ENCODE measurements around the gene CYFIP2.

The CYFIP2 gene

DNA sequence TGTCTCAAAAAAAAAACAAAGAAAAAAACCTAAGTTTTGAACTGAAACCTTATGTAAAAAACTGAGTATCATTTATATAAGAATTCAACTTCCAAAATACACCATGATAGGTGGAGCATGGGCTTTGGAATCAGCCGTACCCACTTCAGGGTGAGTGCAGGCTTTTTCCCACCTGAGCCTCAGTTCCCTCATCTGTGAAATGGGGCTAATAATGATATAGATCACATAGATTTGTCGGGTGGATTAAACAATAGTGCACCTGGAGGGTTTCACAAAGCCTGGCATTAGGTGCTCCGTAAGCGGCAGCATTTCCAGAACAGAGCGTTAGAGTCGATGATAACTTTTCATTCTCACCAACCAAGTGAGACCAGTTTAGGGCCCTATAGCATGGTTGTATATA, 91.9 kb downstream of the CYFIP2 start:
- Mint-ChIP-seq H3K27ac (peak overlapping the region; percentile 11), H3K4me1 (peaks cover 3% of the 10 kb centered on the region), H3K4me3 (no peak overlapping the region), H3K36me3 (peaks cover 50% of the 10 kb centered on the region), H3K27me3 (no peaks in the 10 kb centered on the region), H3K9me3 (no peaks in the 10 kb centered on the region)
- ATAC-seq (ENCODE audit: low read depth) (no peak), DNase-seq (ENCODE audit: low spot score in 2 of 2) (no peak)

DNA sequence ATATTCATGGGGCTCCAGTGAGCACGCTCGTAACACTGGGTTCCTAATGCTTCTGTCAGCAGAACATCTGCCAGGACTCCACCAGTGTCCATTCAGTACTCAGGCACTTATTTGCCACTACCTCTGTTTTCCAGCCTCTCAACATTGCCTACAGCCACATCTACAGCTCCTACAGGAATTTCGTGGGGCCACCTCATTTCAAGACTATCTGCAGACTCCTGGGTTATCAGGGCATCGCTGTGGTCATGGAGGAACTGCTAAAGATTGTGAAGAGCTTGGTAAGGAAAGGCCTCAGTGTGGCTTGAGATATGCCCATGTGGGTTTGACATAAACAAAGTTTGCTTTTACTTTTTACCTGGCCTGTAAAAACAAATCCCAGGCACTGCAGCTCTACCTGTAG, 92.9 kb downstream of the CYFIP2 start:
- H3K4me3 Mint-ChIP-seq: no peak overlapping the region
- H3K36me3 Mint-ChIP-seq: peaks cover 52% of the 10 kb centered on the region
- no peaks in the 10 kb centered on the region for H3K27me3 Mint-ChIP-seq
- H3K27ac Mint-ChIP-seq: no peak overlapping the region
- H3K4me1 Mint-ChIP-seq: peaks cover 5% of the 10 kb centered on the region
- H3K9me3 Mint-ChIP-seq: no peaks in the 10 kb centered on the region
- no peak for DNase-seq (ENCODE audit: low spot score in 2 of 2)
- no peak for ATAC-seq (ENCODE audit: low read depth)

DNA sequence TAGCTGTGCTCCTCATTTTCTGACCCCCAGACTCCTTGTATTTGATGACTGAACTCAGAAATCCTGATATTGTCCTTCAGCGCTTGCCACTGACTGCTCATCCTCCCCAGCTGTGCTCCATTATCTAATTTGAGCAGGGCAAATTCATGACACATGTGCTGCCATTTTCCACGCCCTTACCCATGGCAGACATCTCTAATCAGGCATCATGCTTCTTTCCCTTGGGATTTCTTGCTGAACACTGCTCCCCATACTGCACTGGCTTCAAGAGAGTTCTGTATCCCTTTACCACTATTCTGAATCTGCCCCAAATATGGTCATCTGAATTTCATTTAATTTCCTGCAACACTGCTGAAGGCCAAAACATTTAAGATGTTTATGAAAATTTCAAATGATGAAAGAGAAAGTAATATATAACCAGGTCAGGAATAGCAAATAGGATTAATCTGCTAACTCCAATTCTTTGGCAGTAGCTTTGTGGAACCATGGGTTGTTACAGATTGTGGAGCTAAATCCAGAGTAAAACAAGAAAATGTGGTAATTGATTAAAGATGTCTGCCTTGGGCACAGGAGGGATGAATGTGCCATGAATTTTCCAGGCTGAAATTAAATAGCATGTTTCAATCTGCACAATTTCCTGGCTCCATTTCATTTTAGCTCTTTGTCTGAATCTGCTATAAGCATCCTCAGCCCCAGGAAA, 93.6 kb downstream of the CYFIP2 start:
- H3K27me3 Mint-ChIP-seq: no peaks in the 10 kb centered on the region
- H3K36me3 Mint-ChIP-seq: peaks cover 57% of the 10 kb centered on the region
- no peak for ATAC-seq (ENCODE audit: low read depth)

DNA sequence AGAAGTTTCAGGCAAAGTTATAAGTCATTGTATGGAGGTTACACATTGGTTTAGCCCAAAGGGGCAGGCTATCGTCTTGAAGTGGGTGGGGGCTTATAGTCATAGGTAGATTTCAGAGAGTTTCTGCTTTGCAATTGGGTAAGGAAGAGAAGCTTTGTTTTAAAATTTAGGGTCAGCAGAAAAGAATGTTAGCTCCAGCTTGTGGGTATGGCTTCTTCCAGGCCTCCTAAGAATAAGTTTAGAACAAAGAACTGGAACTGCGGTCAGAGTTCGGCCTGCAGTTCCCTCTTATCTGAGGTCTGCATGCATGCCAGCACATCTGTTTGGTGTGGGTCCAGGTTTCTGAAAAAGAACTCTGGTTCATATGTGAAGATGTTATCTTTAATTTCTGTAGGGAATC, 96.1 kb downstream of the CYFIP2 start:
- H3K36me3 Mint-ChIP-seq: peaks cover 51% of the 10 kb centered on the region
- DNase-seq (ENCODE audit: low spot score in 2 of 2) (no peak), ATAC-seq (ENCODE audit: low read depth) (no peak)
- no peaks in the 10 kb centered on the region for H3K27me3 Mint-ChIP-seq
- peaks cover 2% of the 10 kb centered on the region for H3K4me1 Mint-ChIP-seq
- H3K9me3 Mint-ChIP-seq: no peaks in the 10 kb centered on the region
- no peak overlapping the region for H3K4me3 Mint-ChIP-seq
- peak overlapping the region; percentile 49 for H3K27ac Mint-ChIP-seq

More for the DNA sequence above, 93.6 kb downstream of the CYFIP2 start:
- peaks cover 5% of the 10 kb centered on the region for H3K4me1 Mint-ChIP-seq
- peak overlapping the region; percentile 56 for H3K27ac Mint-ChIP-seq
- no peak overlapping the region for H3K4me3 Mint-ChIP-seq
- no peaks in the 10 kb centered on the region for H3K9me3 Mint-ChIP-seq
- no peak for DNase-seq (ENCODE audit: low spot score in 2 of 2)

DNA sequence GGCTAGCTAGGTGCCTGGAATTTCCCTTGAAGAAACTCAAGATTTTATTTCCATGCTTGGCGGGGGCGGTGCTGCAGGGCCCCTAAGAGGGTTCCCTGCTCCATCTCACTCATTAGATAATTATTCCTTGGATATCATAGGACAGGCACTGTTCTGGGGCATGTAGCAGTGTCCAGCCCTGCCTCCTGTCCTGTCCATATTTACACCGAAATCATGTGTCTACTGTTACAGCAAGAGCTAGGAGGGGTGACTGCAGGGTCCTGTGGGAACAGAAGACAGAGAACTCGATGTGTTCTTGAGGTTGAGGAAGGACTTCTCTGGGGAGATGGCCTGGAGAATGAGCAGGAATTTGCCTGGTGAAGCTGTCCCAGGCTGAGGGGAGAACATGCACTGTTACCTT, 96.6 kb downstream of the CYFIP2 start:
- peaks cover 2% of the 10 kb centered on the region for H3K4me1 Mint-ChIP-seq
- ATAC-seq (ENCODE audit: low read depth): no peak

DNA sequence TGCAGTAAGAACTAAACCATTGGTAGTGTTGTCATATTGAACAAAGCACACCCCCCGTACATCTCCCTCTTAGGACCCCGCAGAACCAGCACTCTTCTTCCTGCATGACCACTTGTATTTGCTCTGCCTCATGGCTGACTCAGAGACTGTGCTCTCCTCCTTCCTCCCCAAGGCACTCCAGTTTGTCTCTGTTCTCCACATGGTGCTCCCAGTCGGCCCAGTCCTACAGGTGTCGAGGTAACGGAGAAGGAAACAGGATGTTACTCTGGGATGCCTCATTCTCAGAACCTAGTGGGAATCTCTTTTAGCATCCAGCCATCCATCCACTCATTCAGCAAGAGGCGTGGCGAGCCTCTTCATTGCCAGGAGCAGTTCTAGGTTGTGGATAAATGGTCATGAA, 97.1 kb downstream of the CYFIP2 start:
- Mint-ChIP-seq H3K9me3 (no peaks in the 10 kb centered on the region), H3K27me3 (no peaks in the 10 kb centered on the region), H3K4me1 (peaks cover 2% of the 10 kb centered on the region), H3K36me3 (peaks cover 50% of the 10 kb centered on the region), H3K27ac (peak overlapping the region; percentile 66), H3K4me3 (no peak overlapping the region)
- ATAC-seq (ENCODE audit: low read depth) (no peak), DNase-seq (ENCODE audit: low spot score in 2 of 2) (no peak)

More for the DNA sequence above, 96.6 kb downstream of the CYFIP2 start:
- H3K36me3 Mint-ChIP-seq: peaks cover 50% of the 10 kb centered on the region
- no peak overlapping the region for H3K4me3 Mint-ChIP-seq
- no peaks in the 10 kb centered on the region for H3K9me3 Mint-ChIP-seq
- H3K27ac Mint-ChIP-seq: peak overlapping the region; percentile 66
- H3K27me3 Mint-ChIP-seq: no peaks in the 10 kb centered on the region
- DNase-seq (ENCODE audit: low spot score in 2 of 2): no peak

DNA sequence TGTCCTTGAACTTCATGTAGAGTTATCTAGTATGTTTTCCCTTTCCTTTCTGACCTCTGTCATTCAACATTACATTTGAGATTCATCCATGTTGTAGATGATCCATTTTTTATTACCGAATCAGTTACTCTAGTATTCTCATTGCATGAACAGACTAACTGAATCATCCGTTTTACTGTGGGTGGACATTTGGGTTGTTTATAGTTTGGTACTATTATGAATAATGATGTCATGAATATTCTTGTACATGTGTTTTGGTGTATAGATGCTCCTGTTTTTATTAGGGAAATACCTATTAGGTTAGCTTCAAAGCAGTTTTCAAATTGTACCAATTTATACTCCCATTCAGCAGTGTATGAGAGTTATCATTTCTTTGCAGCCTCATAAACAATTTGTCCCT, 99.8 kb downstream of the CYFIP2 start:
- Mint-ChIP-seq H3K9me3 (no peaks in the 10 kb centered on the region), H3K4me3 (no peak overlapping the region), H3K36me3 (peaks cover 41% of the 10 kb centered on the region), H3K4me1 (peaks cover 2% of the 10 kb centered on the region), H3K27me3 (no peaks in the 10 kb centered on the region), H3K27ac (no peak overlapping the region)
- DNase-seq (ENCODE audit: low spot score in 2 of 2) (no peak), ATAC-seq (ENCODE audit: low read depth) (no peak)

DNA sequence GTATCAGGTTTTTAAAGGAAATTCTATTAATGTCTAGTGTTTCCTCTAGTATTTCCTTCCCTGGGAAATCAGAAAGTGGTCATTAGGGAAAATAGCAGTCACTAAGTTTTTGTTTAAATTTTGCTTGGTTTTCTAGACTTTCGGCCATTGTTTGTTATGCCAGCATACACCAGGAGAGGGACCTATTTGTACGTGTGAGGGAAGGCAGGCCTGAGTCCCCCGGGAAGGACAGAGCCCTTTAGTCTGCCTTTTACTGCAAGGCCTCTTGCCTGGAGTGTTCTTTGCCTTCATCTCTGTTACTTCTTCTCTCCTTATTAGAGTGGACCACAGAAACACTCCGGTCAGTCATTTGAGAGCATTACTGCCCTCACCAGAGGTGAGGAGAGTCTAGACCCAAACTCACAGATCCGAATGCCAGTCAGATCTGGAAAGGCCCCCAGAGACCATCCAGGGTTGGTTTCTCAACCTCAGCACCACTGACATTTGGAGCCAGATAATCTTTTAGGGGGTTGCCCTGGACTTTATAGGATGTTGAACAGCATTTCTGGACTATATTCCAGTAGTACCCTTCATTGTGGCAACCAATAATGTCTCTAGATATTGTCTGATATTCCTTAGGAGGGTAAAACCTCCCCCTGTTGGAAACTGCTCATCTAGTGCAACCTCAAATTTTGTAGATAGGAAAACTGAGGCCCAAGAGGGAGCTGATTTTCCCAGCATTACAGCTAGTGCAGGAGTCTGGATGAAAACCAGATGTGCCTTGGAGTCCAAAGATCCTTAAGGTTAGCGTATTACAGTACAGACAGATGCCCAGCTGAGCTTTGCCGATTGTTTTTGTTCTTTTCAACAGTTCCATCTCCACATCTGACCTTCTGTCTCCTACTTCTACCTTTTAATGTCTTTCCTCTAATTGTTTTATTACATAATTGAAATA, 101.1 kb downstream of the CYFIP2 start:
- Mint-ChIP-seq H3K4me3 (no peak overlapping the region), H3K36me3 (peaks cover 35% of the 10 kb centered on the region), H3K27me3 (no peaks in the 10 kb centered on the region), H3K9me3 (no peaks in the 10 kb centered on the region), H3K4me1 (peaks cover 2% of the 10 kb centered on the region), H3K27ac (peak overlapping the region; percentile 42)
- no peak for DNase-seq (ENCODE audit: low spot score in 2 of 2)
- ATAC-seq (ENCODE audit: low read depth): peak; percentile 34

DNA sequence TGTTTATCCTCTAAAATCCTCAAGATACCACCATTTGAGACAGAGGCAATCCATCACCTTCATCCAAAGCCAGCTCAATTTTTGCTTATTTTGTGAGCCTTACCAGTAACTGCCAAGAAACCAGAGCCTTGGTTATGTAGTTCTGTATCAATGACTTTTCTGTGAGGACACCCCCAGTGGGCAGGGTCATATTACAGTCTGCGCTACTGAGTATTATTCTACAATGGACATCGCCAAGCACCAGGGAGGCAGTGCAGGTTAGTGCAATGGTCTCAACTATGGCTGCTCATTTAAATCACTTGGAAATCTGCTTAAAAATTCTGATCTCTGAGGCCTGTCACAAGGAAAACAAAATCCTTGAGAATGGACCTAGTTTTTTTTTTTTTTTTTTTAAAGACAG, 103.6 kb downstream of the CYFIP2 start:
- peaks cover 29% of the 10 kb centered on the region for H3K36me3 Mint-ChIP-seq
- no peak for ATAC-seq (ENCODE audit: low read depth)
- no peak for DNase-seq (ENCODE audit: low spot score in 2 of 2)
- H3K4me3 Mint-ChIP-seq: no peak overlapping the region
- H3K27ac Mint-ChIP-seq: peak overlapping the region; percentile 74
- no peaks in the 10 kb centered on the region for H3K27me3 Mint-ChIP-seq
- no peaks in the 10 kb centered on the region for H3K4me1 Mint-ChIP-seq
- no peaks in the 10 kb centered on the region for H3K9me3 Mint-ChIP-seq

DNA sequence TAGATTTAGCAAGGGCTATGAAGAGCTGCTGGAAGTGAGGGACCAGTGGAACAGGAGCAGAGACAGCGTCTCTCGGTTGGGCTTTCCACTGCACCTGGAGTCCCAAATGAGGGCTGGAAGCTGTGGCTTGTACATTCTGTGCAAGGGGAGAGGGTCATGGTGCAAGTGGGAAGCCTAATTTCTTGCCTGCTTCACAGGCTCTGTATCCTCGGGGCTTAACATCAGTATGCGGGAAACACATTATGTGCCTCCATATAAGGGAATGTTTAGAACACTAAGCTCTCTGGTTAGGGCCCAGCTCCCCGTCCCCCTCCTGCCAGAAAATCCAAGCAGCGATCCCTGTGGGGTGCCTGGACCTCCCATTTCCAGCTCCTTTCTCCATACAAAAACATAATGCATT, 105.0 kb downstream of the CYFIP2 start:
- H3K27me3 Mint-ChIP-seq: no peaks in the 10 kb centered on the region
- DNase-seq (ENCODE audit: low spot score in 2 of 2): no peak
- peaks cover 28% of the 10 kb centered on the region for H3K36me3 Mint-ChIP-seq
- peak overlapping the region; percentile 64 for H3K27ac Mint-ChIP-seq
- no peak overlapping the region for H3K4me3 Mint-ChIP-seq
- ATAC-seq (ENCODE audit: low read depth): no peak
- H3K9me3 Mint-ChIP-seq: no peaks in the 10 kb centered on the region
- peaks cover under 1% of the 10 kb centered on the region for H3K4me1 Mint-ChIP-seq

DNA sequence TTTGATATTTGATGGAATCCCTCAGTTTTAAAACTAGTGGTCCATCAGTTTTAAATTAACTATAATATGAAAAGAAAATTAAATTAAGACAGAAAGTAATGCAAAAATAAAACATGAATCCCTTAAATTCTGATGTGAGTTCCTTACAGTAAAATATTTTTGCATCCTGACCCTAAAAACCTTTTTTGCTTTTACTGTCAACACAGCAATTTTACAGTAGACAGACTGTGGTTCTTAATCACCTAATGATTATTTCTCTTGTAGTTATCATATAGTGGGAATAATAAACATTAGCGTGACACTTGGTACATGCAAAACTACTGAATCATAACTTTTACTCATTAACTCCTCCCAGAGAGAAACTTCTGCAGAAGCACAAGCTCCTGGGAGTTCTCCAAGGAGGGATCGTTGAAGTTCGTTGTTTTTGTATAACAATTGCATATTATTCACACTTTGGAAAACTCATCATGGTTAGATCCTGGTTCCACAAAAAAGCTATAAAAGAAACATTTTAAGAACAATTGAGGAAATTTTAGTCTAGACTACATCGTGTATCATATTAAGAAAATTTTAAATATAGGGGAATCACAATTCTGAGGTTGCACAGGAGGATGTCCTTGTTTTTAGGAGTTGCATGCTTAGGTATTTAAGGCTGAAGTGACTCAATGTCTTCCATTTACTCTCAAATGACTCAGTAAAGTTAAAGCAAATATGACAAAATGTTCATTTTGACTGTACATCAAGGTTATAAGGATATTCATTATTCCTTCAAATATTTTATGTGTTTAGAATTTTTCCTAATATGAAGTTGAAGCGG, 105.9 kb downstream of the CYFIP2 start:
- ATAC-seq (ENCODE audit: low read depth) (no peak), DNase-seq (ENCODE audit: low spot score in 2 of 2) (no peak)
- Mint-ChIP-seq H3K4me1 (peaks cover 3% of the 10 kb centered on the region), H3K27me3 (no peaks in the 10 kb centered on the region), H3K27ac (no peak overlapping the region), H3K36me3 (peaks cover 31% of the 10 kb centered on the region), H3K4me3 (no peak overlapping the region), H3K9me3 (no peaks in the 10 kb centered on the region)

DNA sequence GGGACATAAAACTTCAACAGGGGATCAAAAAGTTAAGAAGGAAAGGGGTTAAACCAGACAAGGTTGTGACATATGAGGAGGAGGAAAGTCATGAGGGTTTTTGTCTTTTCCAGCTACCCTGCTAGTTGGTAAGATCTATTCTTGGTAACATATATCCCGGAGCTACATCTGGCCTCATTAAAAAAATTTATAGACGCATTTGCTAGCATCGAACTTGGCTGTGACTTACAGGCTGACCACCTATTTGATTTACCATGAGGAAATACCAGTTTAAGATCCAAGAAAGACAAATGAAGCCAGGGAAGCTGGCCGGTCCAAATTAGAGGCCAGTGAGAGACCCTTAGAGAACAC, 106.5 kb downstream of the CYFIP2 start:
- Mint-ChIP-seq H3K4me3 (no peak overlapping the region), H3K4me1 (peaks cover 6% of the 10 kb centered on the region), H3K27me3 (no peaks in the 10 kb centered on the region), H3K9me3 (no peaks in the 10 kb centered on the region), H3K27ac (peak overlapping the region; percentile 18), H3K36me3 (peaks cover 37% of the 10 kb centered on the region)
- no peak for DNase-seq (ENCODE audit: low spot score in 2 of 2)
- ATAC-seq (ENCODE audit: low read depth): no peak

DNA sequence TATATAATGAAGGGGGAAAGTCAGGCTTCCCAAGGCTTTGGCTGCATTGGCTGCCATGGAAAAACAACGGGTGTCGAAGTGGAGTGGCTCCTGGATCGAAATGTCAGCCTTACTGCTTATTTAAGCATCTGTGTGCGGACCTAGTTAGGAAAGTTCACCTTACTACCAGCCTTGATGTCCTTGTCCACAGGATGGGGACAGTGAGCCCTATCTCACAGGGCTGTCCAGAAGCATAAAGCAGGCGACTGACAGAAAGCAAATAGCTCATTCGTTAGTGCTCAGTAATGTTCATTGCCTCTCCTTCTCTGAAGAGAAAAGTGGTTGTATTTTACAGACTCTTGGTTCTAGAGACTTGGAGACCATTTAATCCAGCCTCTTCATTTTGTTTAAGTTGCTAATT, 112.6 kb downstream of the CYFIP2 start:
- H3K27me3 Mint-ChIP-seq: no peaks in the 10 kb centered on the region
- no peak overlapping the region for H3K4me3 Mint-ChIP-seq
- no peak for DNase-seq (ENCODE audit: low spot score in 2 of 2)
- no peak for ATAC-seq (ENCODE audit: low read depth)
- H3K9me3 Mint-ChIP-seq: no peaks in the 10 kb centered on the region
- peaks cover 6% of the 10 kb centered on the region for H3K4me1 Mint-ChIP-seq
- H3K27ac Mint-ChIP-seq: no peak overlapping the region
- peaks cover 42% of the 10 kb centered on the region for H3K36me3 Mint-ChIP-seq

DNA sequence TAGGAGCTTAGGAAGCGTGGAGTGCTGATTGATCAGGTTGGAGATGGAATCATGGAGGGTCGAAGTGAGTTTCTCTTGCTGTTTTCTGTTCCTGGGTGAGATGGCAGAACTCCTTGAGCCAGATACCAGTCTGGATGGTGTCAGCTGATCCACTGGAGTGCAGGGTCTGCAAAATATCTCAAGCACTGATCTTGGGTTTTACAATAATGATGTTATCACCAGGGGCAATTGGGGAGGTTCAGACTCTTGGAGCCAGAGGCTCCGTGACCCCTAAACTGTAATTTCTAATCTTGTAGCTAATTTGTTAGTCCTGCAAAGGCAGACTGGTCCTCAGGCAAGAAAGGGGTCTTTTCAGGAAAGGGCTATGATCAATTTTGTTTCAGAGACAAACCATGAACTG, 114.1 kb downstream of the CYFIP2 start:
- Mint-ChIP-seq H3K27ac (peak overlapping the region; percentile 47), H3K9me3 (no peaks in the 10 kb centered on the region), H3K4me1 (peaks cover 6% of the 10 kb centered on the region), H3K4me3 (no peak overlapping the region), H3K27me3 (no peaks in the 10 kb centered on the region), H3K36me3 (peaks cover 45% of the 10 kb centered on the region)
- no peak for ATAC-seq (ENCODE audit: low read depth)
- DNase-seq (ENCODE audit: low spot score in 2 of 2): no peak
